Body of pancreas (tissue), 4 donors: ENCODE measurements around the gene TSHZ2.

Experiments used
- POLR2A ChIP-seq, 3 donors: fragments of 450-650 bp; IDR thresholded peaks; one replicate each; pipeline ENCODE4 v1.6.1; 2016; ENCODE audit warnings: antibody characterized with exemption in 3 of 3, mild to moderate bottlenecking in 2 of 3
- TF ChIP-seq, protein P1 (sequence below), 7 experiments: fragments of 450-650 bp in 4 of 7; fragments of 200-600 bp in 3 of 7; sonication (generic) in 3 of 7; IDR thresholded peaks; one replicate each; pipeline ENCODE4 v1.5.1; 2016 to 2019; ENCODE audit warnings: antibody characterized with exemption in 7 of 7

DNA sequence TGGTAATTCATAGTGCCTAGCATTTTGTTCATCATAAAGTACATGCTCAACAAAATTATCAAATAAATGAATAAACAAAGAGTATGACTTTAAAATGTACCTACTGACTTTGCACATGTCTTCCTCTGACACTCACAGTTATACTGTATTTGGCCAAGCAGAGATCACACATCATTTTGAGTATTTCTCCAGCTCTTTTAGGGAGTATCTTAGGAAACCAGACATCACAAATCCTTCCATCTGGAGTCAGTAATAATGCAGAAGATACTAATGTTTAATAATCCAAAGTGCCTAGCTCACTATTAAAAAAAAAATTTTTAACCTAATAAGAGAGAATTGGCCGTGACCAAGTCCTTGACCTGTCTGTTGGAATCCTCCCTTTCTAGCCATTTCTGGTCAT is 466.9 kb downstream of the TSHZ2 start:
- TF ChIP-seq, protein P1, sequence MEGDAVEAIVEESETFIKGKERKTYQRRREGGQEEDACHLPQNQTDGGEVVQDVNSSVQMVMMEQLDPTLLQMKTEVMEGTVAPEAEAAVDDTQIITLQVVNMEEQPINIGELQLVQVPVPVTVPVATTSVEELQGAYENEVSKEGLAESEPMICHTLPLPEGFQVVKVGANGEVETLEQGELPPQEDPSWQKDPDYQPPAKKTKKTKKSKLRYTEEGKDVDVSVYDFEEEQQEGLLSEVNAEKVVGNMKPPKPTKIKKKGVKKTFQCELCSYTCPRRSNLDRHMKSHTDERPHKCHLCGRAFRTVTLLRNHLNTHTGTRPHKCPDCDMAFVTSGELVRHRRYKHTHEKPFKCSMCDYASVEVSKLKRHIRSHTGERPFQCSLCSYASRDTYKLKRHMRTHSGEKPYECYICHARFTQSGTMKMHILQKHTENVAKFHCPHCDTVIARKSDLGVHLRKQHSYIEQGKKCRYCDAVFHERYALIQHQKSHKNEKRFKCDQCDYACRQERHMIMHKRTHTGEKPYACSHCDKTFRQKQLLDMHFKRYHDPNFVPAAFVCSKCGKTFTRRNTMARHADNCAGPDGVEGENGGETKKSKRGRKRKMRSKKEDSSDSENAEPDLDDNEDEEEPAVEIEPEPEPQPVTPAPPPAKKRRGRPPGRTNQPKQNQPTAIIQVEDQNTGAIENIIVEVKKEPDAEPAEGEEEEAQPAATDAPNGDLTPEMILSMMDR (IDR thresholded peaks at IDR 0.05): no peak
- TF ChIP-seq POLR2A (IDR thresholded peaks at IDR 0.05): no peak
